IgD-negative memory B cell (primary cell): ENCODE data around the gene ZMYND12. TPM values are rescaled to one million over a fixed set of nuclear protein-coding genes. Genes with fewer than 3 reads are reported as not detected.
A peak's percentile ranks its signal among the peaks of the same experiment; 100 is the strongest.

ENCODE experiments used
- H3K27ac Mint-ChIP-seq, 3 donors: one replicate each; pipeline ENCODE4 v1.8.0; 2020 to 2022; ENCODE audit warnings: mild to moderate bottlenecking in 3 of 3, mixed read lengths in 3 of 3, moderate library complexity in 1 of 3
- H3K27me3 Mint-ChIP-seq: one replicate; pipeline ENCODE4 v1.8.0; 2021; ENCODE audit warnings: mixed read lengths
- H3K36me3 Mint-ChIP-seq: one replicate; pipeline ENCODE4 v1.8.0; 2020; ENCODE audit warnings: mild to moderate bottlenecking, mixed read lengths
- H3K4me1 Mint-ChIP-seq, 3 donors: one replicate each; pipeline ENCODE4 v1.8.0; 2020 to 2022; ENCODE audit warnings: mixed read lengths in 3 of 3, mild to moderate bottlenecking in 1 of 3
- H3K4me3 Mint-ChIP-seq, 4 donors: one replicate each; pipeline ENCODE4 v1.8.0; 2020 to 2022; ENCODE audit warnings: mild to moderate bottlenecking in 4 of 4, mixed read lengths in 4 of 4, moderate library complexity in 3 of 4
- H3K9me3 Mint-ChIP-seq, 3 donors: one replicate each; pipeline ENCODE4 v1.8.0; 2020 to 2021; ENCODE audit warnings: mixed read lengths in 3 of 3, mild to moderate bottlenecking in 1 of 3
- polyA plus RNA-seq: library from polyadenylated mRNA; unstranded; fragments of 300-500 nt; fragmentation: Illumina TruSeq; gene quantifications from one replicate; pipeline ENCODE4 v1.2.3, GENCODE V29; 2021

The ZMYND12 gene
- polyA plus RNA-seq, 1 donor from 2014 or later = 0.39 TPM

- peaks cover 4% of the 10 kb centered on the region for H3K36me3 Mint-ChIP-seq
- no peaks in the 10 kb centered on the region for H3K27me3 Mint-ChIP-seq
- H3K4me1 Mint-ChIP-seq = peaks cover 12 to 28% (median 20%) of the 10 kb centered on the region in 3 donors
- H3K27ac Mint-ChIP-seq = peak within 1 kb of the TSS; percentile 88 to 97 (median 96)
- peak within 1 kb of the TSS; percentile 86 to 95 (median 90) for H3K4me3 Mint-ChIP-seq
- H3K9me3 Mint-ChIP-seq = no peaks in the 10 kb centered on the region
Observed at GRCh38 chr1:42462828-42463763, 7.3 kb upstream of the ZMYND12 start, which contains the start of gene CCDC30. Gene CCDC30, plus strand, starts transcription at chr1:42463286. Its CDS starts 17,266 bp downstream, at chr1:42480552.

GRCh38 chr1:42461196-42461595, 5.4 kb upstream of the ZMYND12 start:
- no peaks in the 10 kb centered on the region for H3K9me3 Mint-ChIP-seq
- H3K4me3 Mint-ChIP-seq = no peak overlapping the region
- H3K27ac Mint-ChIP-seq = peak overlapping the region; percentile 12 to 73 (median 64)
- H3K4me1 Mint-ChIP-seq = peaks cover 18 to 39% (median 23%) of the 10 kb centered on the region in 3 donors
- peaks cover 4% of the 10 kb centered on the region for H3K36me3 Mint-ChIP-seq
- H3K27me3 Mint-ChIP-seq = no peaks in the 10 kb centered on the region

- H3K36me3 Mint-ChIP-seq = peaks cover 6% of the 10 kb centered on the region
- peak overlapping the region; percentile 90 to 99 (median 95) for H3K27ac Mint-ChIP-seq
- peaks cover 7 to 30% (median 10%) of the 10 kb centered on the region in 3 donors for H3K4me1 Mint-ChIP-seq
- peak overlapping the region; percentile 88 to 96 (median 94) for H3K4me3 Mint-ChIP-seq
- H3K27me3 Mint-ChIP-seq = no peaks in the 10 kb centered on the region
- H3K9me3 Mint-ChIP-seq = no peaks in the 10 kb centered on the region
Observed at GRCh38 chr1:42456754-42457089, 900 bp upstream of the ZMYND12 start.

GRCh38 chr1:42454403-42454802, 1.4 kb downstream of the ZMYND12 start:
- Mint-ChIP-seq H3K27me3 (no peaks in the 10 kb centered on the region), H3K4me3 (peak overlapping the region in 3 of 4 donors; percentile 2 to 88 (median 73)), H3K9me3 (no peaks in the 10 kb centered on the region), H3K4me1 (peaks cover 4 to 25% (median 7%) of the 10 kb centered on the region in 3 donors), H3K36me3 (peaks cover 5% of the 10 kb centered on the region), H3K27ac (peak overlapping the region in 2 of 3 donors; percentile 78 to 90)

- H3K9me3 Mint-ChIP-seq = no peaks in the 10 kb centered on the region
- H3K27me3 Mint-ChIP-seq = no peaks in the 10 kb centered on the region
- peaks cover 4 to 20% (median 7%) of the 10 kb centered on the region in 3 donors for H3K4me1 Mint-ChIP-seq
- H3K27ac Mint-ChIP-seq = peak overlapping the region in 1 of 3 donors; percentile 90
- H3K4me3 Mint-ChIP-seq = peak overlapping the region in 1 of 4 donors; percentile 88
- peaks cover 2% of the 10 kb centered on the region for H3K36me3 Mint-ChIP-seq
Observed at GRCh38 chr1:42453386-42453785, 2.4 kb downstream of the ZMYND12 start.

- Mint-ChIP-seq H3K4me3 (peak overlapping the region in 1 of 4 donors; percentile 2), H3K27ac (no peak overlapping the region), H3K36me3 (peaks cover 2% of the 10 kb centered on the region), H3K27me3 (no peaks in the 10 kb centered on the region), H3K9me3 (no peaks in the 10 kb centered on the region), H3K4me1 (peaks cover 0 to 4% (median 4%) of the 10 kb centered on the region in 3 donors)
Observed at GRCh38 chr1:42450061-42450460, 5.8 kb downstream of the ZMYND12 start.

- Mint-ChIP-seq H3K4me1 (peaks cover 0 to 4% (median 2%) of the 10 kb centered on the region in 3 donors), H3K27me3 (no peaks in the 10 kb centered on the region), H3K36me3 (no peaks in the 10 kb centered on the region), H3K4me3 (no peak overlapping the region), H3K27ac (no peak overlapping the region), H3K9me3 (no peaks in the 10 kb centered on the region)
Observed at GRCh38 chr1:42449256-42449655, 6.6 kb downstream of the ZMYND12 start.

GRCh38 chr1:42442662-42443061, 13.2 kb downstream of the ZMYND12 start:
- Mint-ChIP-seq H3K27me3 (no peaks in the 10 kb centered on the region), H3K36me3 (no peaks in the 10 kb centered on the region), H3K4me3 (no peak overlapping the region), H3K4me1 (peaks cover 0 to 4% (median 2%) of the 10 kb centered on the region in 3 donors), H3K9me3 (no peaks in the 10 kb centered on the region), H3K27ac (no peak overlapping the region)

GRCh38 chr1:42439940-42440339, 15.9 kb downstream of the ZMYND12 start:
- Mint-ChIP-seq H3K4me3 (no peak overlapping the region), H3K36me3 (no peaks in the 10 kb centered on the region), H3K27ac (no peak overlapping the region), H3K27me3 (no peaks in the 10 kb centered on the region), H3K4me1 (peaks cover 0 to 3% (median 0%) of the 10 kb centered on the region in 3 donors), H3K9me3 (no peaks in the 10 kb centered on the region)

GRCh38 chr1:42434340-42434739, 21.5 kb downstream of the ZMYND12 start:
- H3K27me3 Mint-ChIP-seq = no peaks in the 10 kb centered on the region
- H3K27ac Mint-ChIP-seq = no peak overlapping the region
- H3K4me3 Mint-ChIP-seq = no peak overlapping the region
- H3K9me3 Mint-ChIP-seq = no peaks in the 10 kb centered on the region
- peaks cover 0 to 3% (median 0%) of the 10 kb centered on the region in 3 donors for H3K4me1 Mint-ChIP-seq
- no peaks in the 10 kb centered on the region for H3K36me3 Mint-ChIP-seq

GRCh38 chr1:42433369-42433768, 22.5 kb downstream of the ZMYND12 start:
- Mint-ChIP-seq H3K27ac (no peak overlapping the region), H3K4me1 (peaks cover 0 to 3% (median 0%) of the 10 kb centered on the region in 3 donors), H3K36me3 (no peaks in the 10 kb centered on the region), H3K4me3 (no peak overlapping the region), H3K27me3 (no peaks in the 10 kb centered on the region), H3K9me3 (no peaks in the 10 kb centered on the region)

GRCh38 chr1:42432714-42433113, 23.1 kb downstream of the ZMYND12 start:
- Mint-ChIP-seq H3K9me3 (no peaks in the 10 kb centered on the region), H3K27ac (no peak overlapping the region), H3K4me3 (no peak overlapping the region), H3K4me1 (peaks cover 0 to 3% (median 0%) of the 10 kb centered on the region in 3 donors), H3K27me3 (no peaks in the 10 kb centered on the region), H3K36me3 (no peaks in the 10 kb centered on the region)

- no peak overlapping the region for H3K27ac Mint-ChIP-seq
- H3K27me3 Mint-ChIP-seq = no peaks in the 10 kb centered on the region
- H3K9me3 Mint-ChIP-seq = peaks cover 0 to 3% (median 0%) of the 10 kb centered on the region in 3 donors
- H3K36me3 Mint-ChIP-seq = no peaks in the 10 kb centered on the region
- H3K4me1 Mint-ChIP-seq = no peaks in the 10 kb centered on the region
- H3K4me3 Mint-ChIP-seq = no peak overlapping the region
Observed at GRCh38 chr1:42431514-42431913, 24.3 kb downstream of the ZMYND12 start.

GRCh38 chr1:42430286-42431135, 25.3 kb downstream of the ZMYND12 start:
- H3K4me3 Mint-ChIP-seq = no peak overlapping the region
- H3K4me1 Mint-ChIP-seq = no peaks in the 10 kb centered on the region
- peaks cover 0 to 3% (median 0%) of the 10 kb centered on the region in 3 donors for H3K9me3 Mint-ChIP-seq
- H3K27ac Mint-ChIP-seq = no peak overlapping the region
- no peaks in the 10 kb centered on the region for H3K27me3 Mint-ChIP-seq
- no peaks in the 10 kb centered on the region for H3K36me3 Mint-ChIP-seq

- no peaks in the 10 kb centered on the region for H3K36me3 Mint-ChIP-seq
- H3K4me1 Mint-ChIP-seq = no peaks in the 10 kb centered on the region
- H3K4me3 Mint-ChIP-seq = no peak overlapping the region
- H3K27me3 Mint-ChIP-seq = no peaks in the 10 kb centered on the region
- no peak overlapping the region for H3K27ac Mint-ChIP-seq
- peaks cover 0 to 3% (median 0%) of the 10 kb centered on the region in 3 donors for H3K9me3 Mint-ChIP-seq
Observed at GRCh38 chr1:42429603-42430002, 26.2 kb downstream of the ZMYND12 start.
